Central memory CD8-positive, alpha-beta T cell (primary cell): ENCODE data around the gene EHD1.
A peak's percentile ranks its signal among the peaks of the same experiment; 100 is the strongest.

Source experiments
- ATAC-seq: fragments of 150-1000 bp; cut with Tn5 transposase; replicated peaks from 2 replicates; pipeline ENCODE4 v1.10.0; 2022; ENCODE audit warnings: mild to moderate bottlenecking, moderate FRiP score, moderate number of reproducible peaks; ENCODE audit not compliant: poor library complexity, severe bottlenecking; ENCODE audit errors: extremely low read depth
- DNase-seq, 2 donors: peaks; one replicate each; pipeline ENCODE4 v3.0.0; 2021; ENCODE audit warnings: low spot score in 2 of 2
- H3K27ac Mint-ChIP-seq: one replicate; pipeline ENCODE4 v1.8.0; 2022; ENCODE audit warnings: low read depth, mild to moderate bottlenecking, moderate library complexity, mixed read lengths
- H3K27me3 Mint-ChIP-seq: one replicate; pipeline ENCODE4 v1.8.0; 2022; ENCODE audit warnings: mixed read lengths
- H3K36me3 Mint-ChIP-seq: one replicate; pipeline ENCODE4 v1.8.0; 2022; ENCODE audit warnings: mild to moderate bottlenecking, moderate library complexity, mixed read lengths; ENCODE audit not compliant: insufficient read depth
- H3K4me1 Mint-ChIP-seq: one replicate; pipeline ENCODE4 v1.8.0; 2022; ENCODE audit warnings: mixed read lengths
- H3K4me3 Mint-ChIP-seq: one replicate; pipeline ENCODE4 v1.8.0; 2022; ENCODE audit warnings: mild to moderate bottlenecking, moderate library complexity, mixed read lengths
- H3K9me3 Mint-ChIP-seq: one replicate; pipeline ENCODE4 v1.8.0; 2022; ENCODE audit warnings: mixed read lengths

The EHD1 gene

GRCh38 chr11:64884019-64884418 lies 5.6 kb upstream of the EHD1 start:
- Mint-ChIP-seq H3K9me3 (no peaks in the 10 kb centered on the region), H3K27ac (peak overlapping the region; percentile 23), H3K36me3 (peaks cover 10% of the 10 kb centered on the region), H3K4me1 (peaks cover 44% of the 10 kb centered on the region), H3K4me3 (no peak overlapping the region), H3K27me3 (no peaks in the 10 kb centered on the region)
- DNase-seq: no peak
- no peak for ATAC-seq

GRCh38 chr11:64883575-64883974 lies 5.2 kb upstream of the EHD1 start:
- ATAC-seq (no peak), DNase-seq (no peak)
- peaks cover 14% of the 10 kb centered on the region for H3K36me3 Mint-ChIP-seq
- peak overlapping the region; percentile 23 for H3K27ac Mint-ChIP-seq
- H3K9me3 Mint-ChIP-seq: no peaks in the 10 kb centered on the region
- peaks cover 48% of the 10 kb centered on the region for H3K4me1 Mint-ChIP-seq
- no peak overlapping the region for H3K4me3 Mint-ChIP-seq
- no peaks in the 10 kb centered on the region for H3K27me3 Mint-ChIP-seq

GRCh38 chr11:64882243-64882642 lies 3.8 kb upstream of the EHD1 start:
- DNase-seq (no peak), ATAC-seq (no peak)
- H3K9me3 Mint-ChIP-seq: no peaks in the 10 kb centered on the region
- H3K4me3 Mint-ChIP-seq: no peak overlapping the region
- H3K27me3 Mint-ChIP-seq: no peaks in the 10 kb centered on the region
- no peak overlapping the region for H3K27ac Mint-ChIP-seq
- H3K4me1 Mint-ChIP-seq: peaks cover 45% of the 10 kb centered on the region
- H3K36me3 Mint-ChIP-seq: peaks cover 21% of the 10 kb centered on the region

- DNase-seq (no peak), ATAC-seq (no peak)
- Mint-ChIP-seq H3K9me3 (no peaks in the 10 kb centered on the region), H3K4me1 (peaks cover 51% of the 10 kb centered on the region), H3K27ac (no peak overlapping the region), H3K27me3 (no peaks in the 10 kb centered on the region), H3K4me3 (peak overlapping the region; percentile 96), H3K36me3 (peaks cover 29% of the 10 kb centered on the region)
Measured at GRCh38 chr11:64881476-64881875, 3.1 kb upstream of the EHD1 start.

GRCh38 chr11:64880240-64881001 lies 2.0 kb upstream of the EHD1 start:
- Mint-ChIP-seq H3K9me3 (no peaks in the 10 kb centered on the region), H3K4me3 (peak overlapping the region; percentile 96), H3K27ac (peak overlapping the region; percentile 91), H3K4me1 (peaks cover 56% of the 10 kb centered on the region), H3K36me3 (peaks cover 35% of the 10 kb centered on the region), H3K27me3 (no peaks in the 10 kb centered on the region)
- no peak for DNase-seq
- ATAC-seq: no peak

- Mint-ChIP-seq H3K4me3 (peak overlapping the region; percentile 96), H3K9me3 (no peaks in the 10 kb centered on the region), H3K4me1 (peaks cover 66% of the 10 kb centered on the region), H3K36me3 (peaks cover 44% of the 10 kb centered on the region), H3K27me3 (no peaks in the 10 kb centered on the region), H3K27ac (peak overlapping the region; percentile 91)
- DNase-seq (no peak), ATAC-seq (no peak)
Measured at GRCh38 chr11:64879244-64879900, 951 bp upstream of the EHD1 start.

- peak overlapping the region; percentile 96 for H3K4me3 Mint-ChIP-seq
- no peaks in the 10 kb centered on the region for H3K9me3 Mint-ChIP-seq
- DNase-seq: no peak
Measured at GRCh38 chr11:64878223-64878493, 263 bp downstream of the EHD1 start.

GRCh38 chr11:64877390-64878222 lies 815 bp downstream of the EHD1 start:
- ATAC-seq: no peak
- H3K4me3 Mint-ChIP-seq: peak overlapping the region; percentile 96
- peaks cover 74% of the 10 kb centered on the region for H3K4me1 Mint-ChIP-seq
- no peaks in the 10 kb centered on the region for H3K27me3 Mint-ChIP-seq
- no peaks in the 10 kb centered on the region for H3K9me3 Mint-ChIP-seq
- peaks cover 59% of the 10 kb centered on the region for H3K36me3 Mint-ChIP-seq
- DNase-seq: no peak
- peak overlapping the region; percentile 91 for H3K27ac Mint-ChIP-seq

More at GRCh38 chr11:64878223-64878493, 263 bp downstream of the EHD1 start:
- Mint-ChIP-seq H3K4me1 (peaks cover 68% of the 10 kb centered on the region), H3K27me3 (no peaks in the 10 kb centered on the region), H3K27ac (peak overlapping the region; percentile 91), H3K36me3 (peaks cover 54% of the 10 kb centered on the region)
- peak; percentile 27 for ATAC-seq

- no peak for DNase-seq
- peak overlapping the region; percentile 96 for H3K4me3 Mint-ChIP-seq
- H3K4me1 Mint-ChIP-seq: peaks cover 76% of the 10 kb centered on the region
Measured at GRCh38 chr11:64876835-64877341, 1.5 kb downstream of the EHD1 start.

GRCh38 chr11:64876229-64876750 lies 2.1 kb downstream of the EHD1 start:
- no peak for DNase-seq
- ATAC-seq: no peak
- no peaks in the 10 kb centered on the region for H3K9me3 Mint-ChIP-seq
- H3K36me3 Mint-ChIP-seq: peaks cover 70% of the 10 kb centered on the region
- no peaks in the 10 kb centered on the region for H3K27me3 Mint-ChIP-seq
- peak overlapping the region; percentile 96 for H3K4me3 Mint-ChIP-seq
- peak overlapping the region; percentile 91 for H3K27ac Mint-ChIP-seq
- peaks cover 79% of the 10 kb centered on the region for H3K4me1 Mint-ChIP-seq

More at GRCh38 chr11:64876835-64877341, 1.5 kb downstream of the EHD1 start:
- no peak for ATAC-seq
- peaks cover 66% of the 10 kb centered on the region for H3K36me3 Mint-ChIP-seq
- H3K27ac Mint-ChIP-seq: peak overlapping the region; percentile 91
- H3K9me3 Mint-ChIP-seq: no peaks in the 10 kb centered on the region
- no peaks in the 10 kb centered on the region for H3K27me3 Mint-ChIP-seq

- H3K36me3 Mint-ChIP-seq: peaks cover 74% of the 10 kb centered on the region
- peak overlapping the region; percentile 91 for H3K27ac Mint-ChIP-seq
- H3K4me1 Mint-ChIP-seq: peaks cover 79% of the 10 kb centered on the region
- H3K9me3 Mint-ChIP-seq: no peaks in the 10 kb centered on the region
- ATAC-seq: no peak
- no peaks in the 10 kb centered on the region for H3K27me3 Mint-ChIP-seq
- peak overlapping the region; percentile 96 for H3K4me3 Mint-ChIP-seq
- no peak for DNase-seq
Measured at GRCh38 chr11:64875369-64876228, 2.8 kb downstream of the EHD1 start.
